GM12892 (cell line): ENCODE measurements around the gene CASQ2. TPM values are rescaled to one million over a fixed set of nuclear protein-coding genes. Genes with fewer than 3 reads are reported as not detected.
A peak's percentile ranks its signal among the peaks of the same experiment; 100 is the strongest.

ENCODE experiments used
- DNase-seq: peaks from one replicate; pipeline ENCODE4 v3.0.0; 2011; ENCODE audit not compliant: insufficient read length
- FAIRE-seq: peaks from 2 replicates; lab custom pipeline; 2011; peaks lifted over from hg19 to GRCh38; lab: Jason Lieb, UNC
- POLR2A ChIP-seq: IDR thresholded peaks from 2 replicates; pipeline ENCODE4 v1.6.1; 2011; ENCODE audit warnings: low read depth, low read length, control low read depth
- POLR2AphosphoS5 ChIP-seq: IDR thresholded peaks from 2 replicates; pipeline ENCODE4 v1.6.1; 2011; ENCODE audit warnings: low read depth, low read length, control low read depth
- TAF1 ChIP-seq: IDR thresholded peaks from 2 replicates; pipeline ENCODE4 v1.6.1; 2011; ENCODE audit warnings: low read depth, mild to moderate bottlenecking, control low read depth, low read length, borderline replicate concordance
- polyA plus RNA-seq: library from polyadenylated mRNA; unstranded; fragments of >200 nt; gene quantifications from one replicate; pipeline ENCODE4 v1.2.1, GENCODE V29; 2012; ENCODE audit warnings: missing spikeins, inconsistent platforms; ENCODE audit not compliant: missing spikeins

Gene CASQ2
- not detected for polyA plus RNA-seq

DNA sequence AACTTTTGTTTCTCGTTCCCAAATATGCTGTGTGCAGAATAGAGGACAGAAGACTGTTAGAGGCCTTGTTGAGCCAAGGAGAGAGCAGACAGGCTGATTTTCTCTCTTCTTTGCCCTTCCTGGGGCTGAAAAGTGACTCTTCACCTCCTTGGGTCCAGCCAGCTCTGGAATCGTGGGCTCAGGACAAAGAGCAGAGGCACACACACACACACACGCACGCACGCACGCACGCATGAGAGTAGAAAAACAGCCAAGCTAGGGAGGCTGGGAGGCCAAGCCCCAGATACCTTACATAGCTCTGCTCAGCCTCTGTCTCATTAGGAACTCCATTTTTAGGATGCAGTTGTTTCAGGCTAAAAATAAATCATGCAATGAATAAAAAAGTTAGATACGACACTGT, at the start of gene CASQ2:
Gene CASQ2, minus strand, starts transcription at position 166 of the 400 bp plus-strand sequence. CDS start 173 bp downstream, outside the sequence.
- no peak for DNase-seq
- no peak for FAIRE-seq
- no peak for TF ChIP-seq TAF1
- TF ChIP-seq POLR2A, result no peak
- TF ChIP-seq POLR2AphosphoS5, result no peak

DNA sequence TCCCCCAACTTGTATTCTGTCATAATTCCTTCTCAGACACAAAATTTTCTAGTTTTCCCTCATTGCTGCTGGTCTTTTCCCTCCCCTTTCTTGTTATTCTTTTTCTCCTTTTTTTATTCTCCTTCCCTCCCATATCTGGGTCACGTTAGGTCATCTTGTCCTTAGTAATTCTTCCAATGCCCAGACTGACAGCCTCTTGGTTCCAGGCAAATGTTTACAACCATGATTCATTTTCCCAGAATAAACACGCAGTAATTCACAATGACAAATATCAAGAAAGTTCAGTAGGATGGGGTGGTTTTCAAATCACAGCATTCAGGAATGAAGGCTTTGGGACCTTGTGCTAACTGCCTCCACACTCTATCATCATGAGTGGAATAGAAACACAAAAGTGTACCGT, 47.2 kb upstream of the CASQ2 start:
- FAIRE-seq, result no peak
- no peak for TF ChIP-seq POLR2A
- TF ChIP-seq POLR2AphosphoS5, result no peak
- no peak for TF ChIP-seq TAF1
- DNase-seq, result no peak

DNA sequence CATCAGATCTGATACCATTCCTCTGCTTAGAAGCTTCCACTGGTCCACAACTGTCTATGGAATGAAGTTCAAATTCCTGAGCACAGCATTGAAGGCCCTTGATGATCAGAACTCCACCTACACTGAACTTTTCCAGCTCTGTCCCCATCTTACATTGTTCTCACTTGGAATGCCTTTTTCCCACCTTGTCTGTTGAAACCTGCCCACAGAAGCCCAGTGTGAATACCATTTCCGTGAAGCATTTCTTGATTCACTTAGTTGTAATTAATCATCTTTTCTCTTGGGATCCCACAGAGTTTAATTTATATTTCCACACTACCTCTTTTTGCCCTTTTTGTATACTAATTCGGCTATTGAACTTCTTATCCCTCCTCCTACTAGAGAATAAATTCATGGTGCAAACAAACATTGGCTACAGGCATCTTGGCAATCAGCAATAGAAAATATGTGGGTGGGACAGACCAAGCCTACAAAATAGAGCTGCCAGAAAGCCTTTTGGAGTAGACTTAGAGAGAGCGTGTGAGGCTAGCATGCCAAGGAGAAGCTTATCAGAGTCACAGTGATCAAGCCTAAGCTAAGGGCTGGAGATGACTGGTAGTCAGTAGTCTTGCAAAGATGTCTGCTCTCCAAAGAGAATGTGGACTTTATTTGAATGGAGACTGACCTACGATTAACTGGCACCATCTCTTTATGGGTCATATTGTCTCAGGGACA, 46.3 kb upstream of the CASQ2 start:
- FAIRE-seq, result no peak
- TF ChIP-seq POLR2A (no peak), TAF1 (no peak), POLR2AphosphoS5 (no peak)
- no peak for DNase-seq

DNA sequence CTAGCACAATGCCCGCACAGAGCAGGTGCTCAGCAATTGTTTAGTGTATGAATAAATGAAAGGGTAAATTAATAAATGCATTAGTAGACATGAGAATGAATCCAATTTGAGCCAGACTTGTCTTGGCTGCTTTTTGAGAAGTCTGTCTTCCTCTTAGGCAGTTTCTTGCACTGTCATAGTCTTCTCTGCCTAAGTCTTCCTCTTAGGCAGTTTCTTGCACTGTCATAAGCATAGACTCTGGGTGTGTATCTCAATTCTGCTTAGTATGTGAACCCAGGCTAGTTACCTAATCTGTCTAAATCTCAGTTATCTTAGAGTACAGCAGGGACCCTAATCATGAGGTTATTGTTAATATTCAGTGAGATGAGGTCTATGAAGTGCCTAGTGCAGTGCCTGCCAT, 45.2 kb upstream of the CASQ2 start:
- TF ChIP-seq TAF1 (no peak), POLR2A (no peak)
- DNase-seq (no peak), FAIRE-seq (no peak)

DNA sequence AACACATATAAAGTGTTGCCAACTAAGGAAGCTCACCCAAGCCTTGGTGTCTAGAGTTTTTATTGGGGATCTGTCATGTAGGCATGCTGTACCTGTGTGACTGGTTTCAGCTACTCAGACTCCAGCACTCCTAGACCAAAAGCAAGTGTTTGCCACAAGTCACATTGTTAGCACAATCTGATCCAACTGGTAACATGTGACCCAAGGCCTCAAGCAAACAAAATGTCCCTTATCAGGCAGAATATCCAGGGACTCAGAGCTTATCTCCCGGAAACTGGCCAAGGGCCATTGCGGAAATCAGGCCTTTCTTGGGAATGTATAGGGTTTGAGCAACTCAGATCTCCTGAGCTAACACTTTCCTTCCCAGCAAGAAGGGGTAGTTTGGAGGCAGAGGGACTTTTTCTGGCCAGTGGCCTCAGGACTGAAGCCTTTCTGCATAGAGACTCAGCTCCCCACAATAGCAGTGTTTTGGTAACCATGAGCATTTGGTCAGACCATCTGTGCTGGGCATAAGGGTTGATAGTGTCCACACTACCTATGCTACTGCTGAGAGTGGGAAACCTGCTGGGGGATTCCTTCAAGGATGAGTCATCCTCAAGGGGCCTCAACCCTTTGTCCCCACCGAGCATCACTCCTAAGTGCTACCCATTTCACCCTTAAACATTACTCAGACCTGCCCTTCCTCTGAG, 42.8 kb upstream of the CASQ2 start:
- TF ChIP-seq TAF1, result no peak
- TF ChIP-seq POLR2A, result no peak
- no peak for TF ChIP-seq POLR2AphosphoS5
- no peak for DNase-seq
- FAIRE-seq, result no peak

DNA sequence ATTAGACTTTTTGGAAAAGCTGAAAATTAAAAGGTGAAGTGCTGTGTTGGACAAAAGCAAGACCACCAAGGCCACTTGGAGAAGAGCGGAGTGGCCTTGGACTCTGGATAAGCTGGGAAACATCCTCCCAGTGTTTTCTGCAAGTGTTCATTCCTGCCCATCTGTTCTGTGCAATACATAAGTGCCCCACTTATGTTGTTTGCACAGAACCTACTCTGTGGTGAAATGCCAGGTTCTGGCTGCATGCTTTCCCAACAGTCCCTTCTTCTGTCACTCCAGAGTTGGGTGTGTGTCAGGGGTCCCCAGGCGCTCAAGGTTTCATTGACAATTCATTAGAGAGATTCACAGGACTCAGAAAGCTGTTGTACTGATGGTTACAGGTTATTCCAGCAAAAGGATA, 42.1 kb upstream of the CASQ2 start:
- TF ChIP-seq POLR2A (no peak), TAF1 (no peak), POLR2AphosphoS5 (no peak)
- no peak for FAIRE-seq

DNA sequence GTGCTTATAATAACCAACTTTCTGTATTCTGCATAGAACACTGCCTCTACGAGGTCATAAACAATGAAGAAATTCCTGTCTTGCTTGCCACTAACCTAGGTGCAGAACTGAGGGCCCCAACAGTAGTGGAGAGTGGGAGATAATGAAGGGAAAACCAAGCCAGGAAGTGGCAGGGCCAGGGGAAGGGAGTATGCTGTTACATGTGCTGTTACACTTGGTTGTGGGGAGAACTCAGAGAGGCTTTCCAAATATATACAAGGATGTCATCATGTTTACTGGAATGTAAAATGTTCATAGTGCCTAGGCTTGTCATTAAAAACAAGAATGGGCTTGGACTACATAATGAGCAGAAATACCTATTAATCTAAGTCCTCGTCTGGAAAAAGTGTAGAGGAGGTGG, 41.3 kb upstream of the CASQ2 start:
- FAIRE-seq (no peak), DNase-seq (no peak)
- TF ChIP-seq TAF1, result no peak
- no peak for TF ChIP-seq POLR2AphosphoS5
- TF ChIP-seq POLR2A, result no peak

More for the DNA sequence above, 42.1 kb upstream of the CASQ2 start:
- DNase-seq, result no peak

DNA sequence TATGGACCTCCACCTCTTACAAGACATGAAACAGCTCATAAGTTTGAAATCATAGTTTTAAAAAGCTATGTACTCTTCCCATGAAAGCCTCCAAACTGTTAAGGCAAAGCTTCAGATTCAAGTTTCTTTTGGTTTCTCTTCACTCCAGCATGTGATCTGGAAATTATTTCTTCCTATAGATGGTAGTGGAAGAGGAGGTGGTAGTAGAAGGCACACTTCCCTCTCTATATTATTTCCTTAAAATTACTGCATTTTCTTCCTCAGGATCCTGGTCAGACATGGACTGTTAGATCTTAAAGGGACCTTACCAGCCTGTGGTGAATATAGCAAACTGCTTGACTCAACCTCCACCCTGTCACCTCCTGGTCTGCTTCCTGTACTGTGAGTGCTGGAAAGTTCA, 40.6 kb upstream of the CASQ2 start:
- no peak for DNase-seq
- no peak for FAIRE-seq
- TF ChIP-seq TAF1 (no peak), POLR2AphosphoS5 (no peak), POLR2A (no peak)

DNA sequence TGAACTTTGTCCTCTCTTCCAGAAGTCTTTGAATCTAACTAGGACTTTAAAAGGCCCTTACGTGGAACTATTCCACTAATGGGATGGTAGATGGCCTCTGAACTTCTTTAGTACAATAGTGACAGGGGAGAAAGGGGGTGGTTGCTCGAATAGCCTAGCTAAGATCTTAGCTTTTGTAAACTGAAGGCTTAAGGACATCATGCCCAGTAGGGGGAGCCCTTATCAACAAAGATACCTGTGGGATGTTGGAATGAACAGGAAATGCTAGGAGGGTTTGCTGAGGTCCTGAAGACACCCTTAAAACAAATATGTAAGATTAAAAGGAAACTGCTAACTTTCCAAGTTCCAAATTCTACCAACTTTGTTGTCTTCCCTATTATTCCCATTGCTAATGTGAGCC, 39.2 kb upstream of the CASQ2 start:
- FAIRE-seq (peak; percentile 65), DNase-seq (no peak)
- TF ChIP-seq TAF1 (no peak), POLR2AphosphoS5 (no peak), POLR2A (no peak)

DNA sequence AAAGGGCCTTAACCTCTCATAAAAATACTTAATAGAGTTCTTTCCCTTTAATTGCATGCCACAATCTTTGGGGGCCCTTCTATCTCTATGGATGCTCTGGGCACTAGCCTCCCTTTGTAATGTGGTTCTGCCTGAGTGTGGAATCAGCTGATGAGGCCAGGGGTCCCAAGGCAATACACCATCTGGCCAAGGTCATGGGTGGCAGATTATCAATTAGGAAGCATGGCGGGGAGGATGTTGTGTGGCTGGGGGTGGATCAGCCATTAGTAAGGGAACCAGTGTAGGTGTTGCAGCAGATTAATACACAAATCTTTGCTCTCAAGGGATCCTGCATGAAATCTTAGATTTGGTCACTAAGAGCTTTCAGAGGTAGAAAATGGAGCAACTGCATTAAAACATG, 37.1 kb upstream of the CASQ2 start:
- FAIRE-seq, result no peak
- no peak for DNase-seq
- TF ChIP-seq POLR2A (no peak), TAF1 (no peak), POLR2AphosphoS5 (no peak)

DNA sequence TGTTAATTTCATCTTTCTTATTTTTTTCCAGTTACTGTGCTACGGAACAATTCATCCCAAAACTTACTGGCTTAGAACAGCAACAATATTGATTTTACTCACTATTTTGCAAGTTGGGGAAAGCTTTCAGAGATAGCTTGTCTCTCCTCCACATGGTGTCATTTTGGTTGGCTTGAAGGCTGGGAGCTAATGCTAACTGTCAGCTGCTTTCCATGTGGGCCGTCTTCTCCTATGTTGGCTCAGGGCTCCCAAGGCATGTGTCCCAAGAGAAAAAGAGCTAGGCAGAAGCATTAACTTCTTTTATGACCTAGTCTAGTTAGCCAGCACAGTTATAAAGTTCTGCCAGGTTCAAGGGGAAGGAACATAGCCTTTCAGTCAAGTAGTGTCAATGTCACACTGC, 33.9 kb upstream of the CASQ2 start:
- DNase-seq (no peak), FAIRE-seq (no peak)
- no peak for TF ChIP-seq POLR2AphosphoS5
- TF ChIP-seq TAF1, result no peak

DNA sequence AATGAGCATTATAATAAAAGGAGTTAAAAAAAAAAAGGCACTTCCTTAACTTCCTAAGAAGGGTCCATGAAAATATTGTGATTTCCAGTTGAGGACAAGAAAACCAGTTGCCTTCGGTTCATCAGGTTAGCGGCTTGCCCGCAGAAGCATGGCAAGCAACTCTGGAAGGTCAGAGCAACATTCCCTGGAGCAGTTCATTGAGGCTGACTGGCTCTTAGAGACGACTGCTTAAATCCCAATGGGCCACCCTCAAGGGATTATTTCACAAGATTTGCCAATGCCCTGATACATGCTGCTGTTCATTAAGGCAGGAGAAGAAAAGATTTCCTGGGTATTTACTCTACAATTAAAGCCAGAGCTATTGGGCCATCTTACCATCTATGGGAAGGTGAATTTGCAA, 29.0 kb upstream of the CASQ2 start:
- DNase-seq (no peak), FAIRE-seq (no peak)
- TF ChIP-seq POLR2A (no peak), POLR2AphosphoS5 (no peak), TAF1 (no peak)
